ENCODE results near the gene PLIN4. TPM values are rescaled to one million over a fixed set of nuclear protein-coding genes. Genes with fewer than 3 reads are reported as not detected.

PLIN4 gene
- total RNA-seq, 1 experiment from 2014 or later: 2.3 TPM

- no peaks in the 10 kb centered on the region for H3K79me2 ChIP-seq (ENCODE audit: insufficient read depth, low read length)
- ChIA-PET CTCF (interaction anchor here (1.0 to 1.1 kb wide), 2 partner anchors 16 to 95 kb away, joined by 3 read pairs; no protein-coding TSS in a partner anchor), POLR2A (no interaction called here), RAD21 (ENCODE audit: low non-redundant PET in 1 of 2, low total read pairs in 2 of 2, uncharacterized antibody in 2 of 2, unreplicated experiment in 2 of 2) (no interaction called here)
- no peak overlapping the region for H3K9ac ChIP-seq (ENCODE audit: low read length)
- no peaks in the 10 kb centered on the region for H3K9me2 ChIP-seq (ENCODE audit: insufficient read depth)
- BruUV-seq (replicated peaks): no TSS peak
- no peak overlapping the region for H3K4me2 ChIP-seq (ENCODE audit: low read length)
- H3K4me3 ChIP-seq (replicated peaks in 1 of 2; ENCODE audit: low read depth in 1 of 2, low read length in 2 of 2): no peak overlapping the region
- no peak overlapping the region; the same call in 1 of the 2 replicates for H3K27ac ChIP-seq (ENCODE audit: low read depth, low read length)
- no peak for TF ChIP-seq ATF3 (IDR thresholded peaks at IDR 0.05)
- intact Hi-C loops (cut with micrococcal nuclease): no loop called here
- no peaks in the 10 kb centered on the region for H3K36me3 ChIP-seq (ENCODE audit: control insufficient read depth in 1 of 2, insufficient read depth in 2 of 2, low read length in 2 of 2)
- no peak for ATAC-seq
- no peaks in the 10 kb centered on the region for H4K20me1 ChIP-seq (ENCODE audit: insufficient read depth)
- peaks cover 14 to 35% of the 10 kb centered on the region in 2 experiments; a peak in 3 of 4 replicates for H3K4me1 ChIP-seq (ENCODE audit: control insufficient read depth in 1 of 2, insufficient read depth in 2 of 2, low read length in 2 of 2)
- DNase-seq (ENCODE audit: low read depth, low spot score): no peak
- no peaks in the 10 kb centered on the region for H3K9me3 ChIP-seq (ENCODE audit: control insufficient read depth in 1 of 2, insufficient read depth in 1 of 2, low read depth in 1 of 2, low read length in 2 of 2)
- no peak overlapping the region for H2AFZ ChIP-seq (ENCODE audit: low read depth, low read length, poor library complexity, severe bottlenecking)
- H3K27me3 ChIP-seq (ENCODE audit: insufficient read depth, low read length): no peaks in the 10 kb centered on the region
Observed at GRCh38 chr19:4539169-4539692, 20.9 kb upstream of the PLIN4 start.

GRCh38 chr19:4538601-4538954 lies 20.3 kb upstream of the PLIN4 start:
- H4K20me1 ChIP-seq (ENCODE audit: insufficient read depth): no peaks in the 10 kb centered on the region
- no peak overlapping the region for H3K4me2 ChIP-seq (ENCODE audit: low read length)
- POLR2A ChIA-PET: no interaction called here
- no peaks in the 10 kb centered on the region for H3K27me3 ChIP-seq (ENCODE audit: insufficient read depth, low read length)
- DNase-seq (ENCODE audit: low read depth, low spot score): no peak
- no TSS peak for BruUV-seq (replicated peaks)
- no peaks in the 10 kb centered on the region for H3K36me3 ChIP-seq (ENCODE audit: control insufficient read depth in 1 of 2, insufficient read depth in 2 of 2, low read length in 2 of 2)
- RAD21 ChIA-PET (ENCODE audit: low non-redundant PET in 1 of 2, low total read pairs in 2 of 2, uncharacterized antibody in 2 of 2, unreplicated experiment in 2 of 2): no interaction called here
- H2AFZ ChIP-seq (ENCODE audit: low read depth, low read length, poor library complexity, severe bottlenecking): no peak overlapping the region
- no peak for TF ChIP-seq MAX (IDR thresholded peaks at IDR 0.05)
- TF ChIP-seq CBX3 (IDR thresholded peaks at IDR 0.05; ENCODE audit: low read depth): no peak
- no peak for TF ChIP-seq POLR2A (IDR thresholded peaks at IDR 0.05; ENCODE audit: borderline replicate concordance, extremely low read depth, insufficient read depth, insufficient read length)
- no peak for TF ChIP-seq RAD21 (IDR thresholded peaks at IDR 0.05; ENCODE audit: low read depth)
- TF ChIP-seq ATF3 (IDR thresholded peaks at IDR 0.05): no peak
- no peak for TF ChIP-seq ZBTB33 (IDR thresholded peaks at IDR 0.05; ENCODE audit: extremely low read depth, insufficient replicate concordance, low read length)
- no peak for TF ChIP-seq SP1 (IDR thresholded peaks at IDR 0.05; ENCODE audit: low read depth)
- no peak for TF ChIP-seq CTCF (IDR thresholded peaks at IDR 0.05 in 2 of 3, conservative IDR thresholded peaks at IDR 0.05 in 1 of 3; ENCODE audit: borderline replicate concordance in 1 of 3, insufficient read depth in 1 of 3, low read depth in 2 of 3, low read length in 2 of 3)
- TF ChIP-seq TCF7L2 (IDR thresholded peaks at IDR 0.05; ENCODE audit: borderline replicate concordance, extremely low read depth, insufficient read depth, insufficient read length): no peak
- no peak for TF ChIP-seq EZH2phosphoT487 (IDR thresholded peaks at IDR 0.05; ENCODE audit: borderline replicate concordance)
- no peak for TF ChIP-seq JUND (IDR thresholded peaks at IDR 0.05)
- no peak for TF ChIP-seq FOSL1 (IDR thresholded peaks at IDR 0.05; ENCODE audit: low read depth)
- TF ChIP-seq ZFX (IDR thresholded peaks at IDR 0.05): no peak
- TF ChIP-seq POLR2AphosphoS5 (IDR thresholded peaks at IDR 0.05; ENCODE audit: low read depth, low read length): no peak
- no peak for TF ChIP-seq SIN3A (IDR thresholded peaks at IDR 0.05; ENCODE audit: low read depth)
- H3K4me3 ChIP-seq (replicated peaks in 1 of 2; ENCODE audit: low read depth in 1 of 2, low read length in 2 of 2): no peak overlapping the region
- peaks cover 14 to 36% of the 10 kb centered on the region in 2 experiments; a peak in 3 of 4 replicates for H3K4me1 ChIP-seq (ENCODE audit: control insufficient read depth in 1 of 2, insufficient read depth in 2 of 2, low read length in 2 of 2)
- no peaks in the 10 kb centered on the region for H3K79me2 ChIP-seq (ENCODE audit: insufficient read depth, low read length)
- no peaks in the 10 kb centered on the region for H3K9me2 ChIP-seq (ENCODE audit: insufficient read depth)
- H3K9me3 ChIP-seq (ENCODE audit: control insufficient read depth in 1 of 2, insufficient read depth in 1 of 2, low read depth in 1 of 2, low read length in 2 of 2): no peaks in the 10 kb centered on the region
- no peak overlapping the region for H3K9ac ChIP-seq (ENCODE audit: low read length)
- CTCF ChIA-PET: interaction anchor here (1.0 to 1.1 kb wide), 2 partner anchors 15 to 96 kb away, joined by 3 read pairs; no protein-coding TSS in a partner anchor
- no peak for ATAC-seq
- intact Hi-C loops (cut with micrococcal nuclease): no loop called here
- H3K27ac ChIP-seq (ENCODE audit: low read depth, low read length): no peak overlapping the region
